ENCODE results near the gene SURF2. TPM values are rescaled to one million over a fixed set of nuclear protein-coding genes. Genes with fewer than 3 reads are reported as not detected.
"Not testable (repeated sequence)": the region's sequence is repeated elsewhere in the genome, so short reads cannot be mapped to it uniquely, and the experiment has no call there.

SURF2 gene
- total RNA-seq: 10 to 100 TPM; 16.7 to 25.9 (median 25.2) TPM

GRCh38 chr9:133356391-133357091, at the start of gene SURF2, which contains the start of gene SURF1:
Gene SURF2, plus strand, starts transcription at chr9:133356550. Its CDS starts 43 bp downstream, at chr9:133356593.
Gene SURF1, minus strand, starts transcription at chr9:133356487. Its CDS starts 34 bp downstream, at chr9:133356453.
- no peaks in the 10 kb centered on the region for H3K9me3 ChIP-seq
- peak within 1 kb of the TSS; percentile 81 to 92 (median 89) for H3K4me3 ChIP-seq
- peak; percentile 82 to 88 for DNase-seq (ENCODE audit: low spot score in 2 of 2)
- peaks cover 5% of the 10 kb centered on the region for H3K36me3 ChIP-seq
- peak within 1 kb of the TSS; percentile 80 to 88 for H3K27ac ChIP-seq
- no peaks in the 10 kb centered on the region for H3K27me3 ChIP-seq
- TF ChIP-seq CTCF (IDR thresholded peaks at IDR 0.05): peak in 1 of 3 donors; percentile 9
- no peak for TF ChIP-seq POLR2A (IDR thresholded peaks at IDR 0.05)
- peak in 2 of 3 donors; percentile 48 to 79 for TF ChIP-seq POLR2AphosphoS5 (IDR thresholded peaks at IDR 0.05)
- intact Hi-C loops (cut with DNase I; ENCODE audit: low total_unique reads): loop anchor here (10.0 kb wide), 1 partner anchor 1982 kb away; no protein-coding TSS in a partner anchor
- H3K4me1 ChIP-seq: peaks cover 0 to 20% of the 10 kb centered on the region in 2 donors

- Histone ChIP-seq H3K27me3 (peaks cover 0 to 15% of the 10 kb centered on the region in 2 donors), H3K4me3 (no peak overlapping the region), H3K27ac (no peak overlapping the region), H3K9me3 (no peaks in the 10 kb centered on the region), H3K36me3 (no peaks in the 10 kb centered on the region), H3K4me1 (no peaks in the 10 kb centered on the region)
- no peak for TF ChIP-seq POLR2AphosphoS5 (IDR thresholded peaks at IDR 0.05)
- no peak for TF ChIP-seq POLR2A (IDR thresholded peaks at IDR 0.05)
- TF ChIP-seq CTCF (IDR thresholded peaks at IDR 0.05): no peak
- DNase-seq (ENCODE audit: low spot score in 2 of 2): no peak
- intact Hi-C loops (cut with DNase I; ENCODE audit: low total_unique reads): no loop called here
Observed at GRCh38 chr9:133307301-133307700, 49.0 kb upstream of the SURF2 start.

- Histone ChIP-seq H3K4me3 (no peak overlapping the region), H3K27ac (no peak overlapping the region), H3K4me1 (no peaks in the 10 kb centered on the region), H3K36me3 (no peaks in the 10 kb centered on the region), H3K9me3 (no peaks in the 10 kb centered on the region), H3K27me3 (peaks cover 0 to 15% of the 10 kb centered on the region in 2 donors)
- TF ChIP-seq CTCF (IDR thresholded peaks at IDR 0.05): no peak
- TF ChIP-seq POLR2AphosphoS5 (IDR thresholded peaks at IDR 0.05): no peak
- no peak for TF ChIP-seq POLR2A (IDR thresholded peaks at IDR 0.05)
- no peak for DNase-seq (ENCODE audit: low spot score in 2 of 2)
- intact Hi-C loops (cut with DNase I; ENCODE audit: low total_unique reads): no loop called here
Observed at GRCh38 chr9:133309608-133310007, 46.7 kb upstream of the SURF2 start.

- intact Hi-C loops (cut with DNase I; ENCODE audit: low total_unique reads): no loop called here
- H3K27ac ChIP-seq: no peak overlapping the region
Observed at GRCh38 chr9:133315997-133316396, 40.4 kb upstream of the SURF2 start.

GRCh38 chr9:133317551-133317950, 38.8 kb upstream of the SURF2 start:
- H3K27me3 ChIP-seq; H3K4me1 ChIP-seq; H3K4me3 ChIP-seq; H3K36me3 ChIP-seq; DNase-seq (ENCODE audit: low spot score in 2 of 2); H3K9me3 ChIP-seq; H3K27ac ChIP-seq; intact Hi-C loops (cut with DNase I; ENCODE audit: low total_unique reads): not testable (repeated sequence)

More at GRCh38 chr9:133315997-133316396, 40.4 kb upstream of the SURF2 start:
- Histone ChIP-seq H3K27me3 (no peaks in the 10 kb centered on the region), H3K36me3 (no peaks in the 10 kb centered on the region), H3K4me3 (no peak overlapping the region), H3K9me3 (no peaks in the 10 kb centered on the region), H3K4me1 (no peaks in the 10 kb centered on the region)
- no peak for DNase-seq (ENCODE audit: low spot score in 2 of 2)
- TF ChIP-seq POLR2AphosphoS5 (IDR thresholded peaks at IDR 0.05): no peak
- no peak for TF ChIP-seq CTCF (IDR thresholded peaks at IDR 0.05)
- TF ChIP-seq POLR2A (IDR thresholded peaks at IDR 0.05): no peak
